Measurements from ENCODE around the gene LRRC28.

- no peak for TF ChIP-seq BCL11A (tag by site-specific recombination; IDR thresholded peaks at IDR 0.05; ENCODE audit: low read depth)
- TF ChIP-seq, protein P1, sequence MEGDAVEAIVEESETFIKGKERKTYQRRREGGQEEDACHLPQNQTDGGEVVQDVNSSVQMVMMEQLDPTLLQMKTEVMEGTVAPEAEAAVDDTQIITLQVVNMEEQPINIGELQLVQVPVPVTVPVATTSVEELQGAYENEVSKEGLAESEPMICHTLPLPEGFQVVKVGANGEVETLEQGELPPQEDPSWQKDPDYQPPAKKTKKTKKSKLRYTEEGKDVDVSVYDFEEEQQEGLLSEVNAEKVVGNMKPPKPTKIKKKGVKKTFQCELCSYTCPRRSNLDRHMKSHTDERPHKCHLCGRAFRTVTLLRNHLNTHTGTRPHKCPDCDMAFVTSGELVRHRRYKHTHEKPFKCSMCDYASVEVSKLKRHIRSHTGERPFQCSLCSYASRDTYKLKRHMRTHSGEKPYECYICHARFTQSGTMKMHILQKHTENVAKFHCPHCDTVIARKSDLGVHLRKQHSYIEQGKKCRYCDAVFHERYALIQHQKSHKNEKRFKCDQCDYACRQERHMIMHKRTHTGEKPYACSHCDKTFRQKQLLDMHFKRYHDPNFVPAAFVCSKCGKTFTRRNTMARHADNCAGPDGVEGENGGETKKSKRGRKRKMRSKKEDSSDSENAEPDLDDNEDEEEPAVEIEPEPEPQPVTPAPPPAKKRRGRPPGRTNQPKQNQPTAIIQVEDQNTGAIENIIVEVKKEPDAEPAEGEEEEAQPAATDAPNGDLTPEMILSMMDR (tag by site-specific recombination; IDR thresholded peaks at IDR 0.05) = no peak
These were observed 3.1 kb upstream of the LRRC28 start for GRCh38 chr15:99248000-99248715.
